CD4-positive, alpha-beta T cell treated with Interleukin-17A for 1 hour (primary cell): ENCODE results near the gene TRMT2A.

Source experiments
- DNase-seq: peaks from one replicate; pipeline ENCODE4 v3.0.0-alpha.2; 2020

TRMT2A gene

GRCh38 chr22:20133930-20134549 is 17.0 kb upstream of the TRMT2A start:
- DNase-seq, result no peak

DNA sequence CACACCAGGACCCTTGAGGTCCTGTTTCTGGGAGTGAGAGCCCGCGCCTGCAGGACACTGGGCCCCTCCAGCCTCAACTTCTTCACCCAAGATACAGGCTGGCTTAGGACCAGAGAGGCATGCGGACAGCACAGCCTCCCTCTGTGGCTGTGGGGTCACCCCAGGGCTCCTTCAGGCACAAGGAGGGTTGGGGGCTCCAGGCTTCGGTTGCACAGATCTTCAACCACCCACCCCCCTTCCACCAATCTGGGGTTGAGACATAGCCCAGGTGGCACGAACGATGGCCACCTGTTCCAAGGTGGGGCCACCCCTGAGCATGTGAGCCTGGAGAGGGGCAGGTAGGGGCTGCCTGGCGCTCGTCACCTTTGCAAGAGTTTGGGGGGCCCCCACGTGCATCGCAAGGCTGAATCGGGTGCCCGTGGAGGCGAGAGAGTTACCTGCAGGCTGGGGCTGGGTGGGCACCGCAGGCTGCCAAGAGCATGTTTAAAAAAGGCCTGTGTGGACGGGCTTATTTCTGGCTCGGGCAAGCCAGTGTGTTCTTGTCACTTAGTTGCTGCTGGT is 15.7 kb upstream of the TRMT2A start:
- DNase-seq, result no peak

- peak; percentile 20 for DNase-seq
Observed at GRCh38 chr22:20131859-20132685, 15.0 kb upstream of the TRMT2A start.

DNA sequence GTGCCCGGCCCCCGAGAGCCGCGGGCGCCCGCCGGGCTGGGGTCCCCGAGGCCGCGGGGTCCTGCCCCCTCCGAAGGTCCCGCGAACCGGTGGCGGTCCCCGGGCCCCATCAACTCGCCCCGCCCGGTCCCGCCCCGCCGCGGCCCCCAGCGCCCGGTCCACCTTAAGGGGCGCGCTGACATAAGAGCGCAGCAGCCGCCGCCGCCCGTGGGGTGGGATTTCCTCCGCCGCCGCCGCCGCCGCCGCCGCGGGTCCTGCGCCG is 14.5 kb upstream of the TRMT2A start, which contains the start of gene ZDHHC8:
Gene ZDHHC8 (plus strand): TSS at position 208 of the 262 bp plus-strand sequence. CDS start 144 bp downstream, outside the sequence.
- peak; percentile 45 for DNase-seq

DNA sequence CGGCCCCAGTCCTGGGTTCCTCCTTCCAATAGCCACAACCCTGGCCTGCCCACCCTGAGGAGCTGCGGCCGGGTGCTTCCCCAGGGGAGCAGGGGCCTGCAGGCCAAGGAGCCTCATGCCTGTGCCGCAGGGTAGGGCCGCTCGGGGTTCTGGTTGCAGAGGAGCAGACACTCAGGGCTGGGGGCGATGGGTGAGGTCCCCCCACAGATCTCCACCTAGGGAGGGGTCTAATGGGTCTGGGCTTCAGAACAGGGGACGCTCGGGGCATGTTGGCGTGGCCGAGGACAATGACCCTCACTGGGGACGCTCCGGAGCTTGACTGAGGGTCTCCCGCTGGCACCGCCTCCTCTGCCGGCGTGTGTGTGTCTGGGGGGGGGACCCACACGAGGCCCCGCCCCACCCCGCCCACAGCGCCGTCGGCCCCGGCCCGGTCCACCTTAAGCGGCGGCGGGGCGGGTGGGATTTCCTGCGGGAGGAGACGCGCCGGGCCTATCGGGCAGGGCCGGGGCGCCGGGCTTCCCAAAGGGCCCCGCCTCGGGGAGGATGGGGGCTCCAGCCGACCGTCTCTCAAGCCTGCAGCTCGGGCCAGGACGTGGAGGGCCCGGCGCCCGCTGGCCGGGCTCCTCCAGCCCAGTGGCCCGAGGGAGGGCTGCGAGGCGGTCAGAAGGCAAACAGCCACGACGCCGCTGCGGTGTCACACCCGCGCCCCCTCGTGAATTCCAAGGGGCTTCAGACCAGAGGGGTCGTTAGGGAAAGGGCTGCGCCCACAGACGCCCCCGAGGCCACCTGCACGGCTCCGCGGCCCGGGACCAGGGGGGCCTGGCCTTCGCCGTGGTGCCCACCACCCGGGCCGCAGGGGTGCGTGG is 13.9 kb upstream of the TRMT2A start:
- DNase-seq, result peak; percentile 80

DNA sequence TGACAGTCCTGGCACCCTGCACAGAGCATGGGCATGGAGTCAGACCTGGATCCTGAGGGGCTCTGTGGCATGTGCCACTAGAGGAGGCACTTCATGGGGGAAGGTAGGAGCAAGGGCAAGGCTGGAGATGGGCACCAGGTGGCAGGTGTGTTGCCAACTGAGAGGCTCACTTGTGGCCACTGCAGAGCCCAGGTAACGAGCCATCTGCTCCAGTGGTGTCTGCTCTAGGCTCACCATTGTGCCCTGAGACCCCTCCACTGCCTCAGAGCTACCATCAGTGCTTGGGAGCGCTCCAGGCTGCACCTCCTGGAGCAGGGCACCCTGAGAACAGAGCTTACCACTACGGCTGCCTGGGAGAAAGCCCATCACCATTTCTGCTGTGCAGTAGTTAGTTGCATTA is 13.3 kb upstream of the TRMT2A start:
- peak; percentile 28 for DNase-seq

GRCh38 chr22:20129747-20130014 is 12.7 kb upstream of the TRMT2A start:
- no peak for DNase-seq

- DNase-seq, result peak; percentile 68
Observed at GRCh38 chr22:20128902-20129746, 12.1 kb upstream of the TRMT2A start.

- DNase-seq, result no peak
Observed at GRCh38 chr22:20128619-20128901, 11.5 kb upstream of the TRMT2A start.

GRCh38 chr22:20127869-20128618 is 11.0 kb upstream of the TRMT2A start:
- no peak for DNase-seq

DNA sequence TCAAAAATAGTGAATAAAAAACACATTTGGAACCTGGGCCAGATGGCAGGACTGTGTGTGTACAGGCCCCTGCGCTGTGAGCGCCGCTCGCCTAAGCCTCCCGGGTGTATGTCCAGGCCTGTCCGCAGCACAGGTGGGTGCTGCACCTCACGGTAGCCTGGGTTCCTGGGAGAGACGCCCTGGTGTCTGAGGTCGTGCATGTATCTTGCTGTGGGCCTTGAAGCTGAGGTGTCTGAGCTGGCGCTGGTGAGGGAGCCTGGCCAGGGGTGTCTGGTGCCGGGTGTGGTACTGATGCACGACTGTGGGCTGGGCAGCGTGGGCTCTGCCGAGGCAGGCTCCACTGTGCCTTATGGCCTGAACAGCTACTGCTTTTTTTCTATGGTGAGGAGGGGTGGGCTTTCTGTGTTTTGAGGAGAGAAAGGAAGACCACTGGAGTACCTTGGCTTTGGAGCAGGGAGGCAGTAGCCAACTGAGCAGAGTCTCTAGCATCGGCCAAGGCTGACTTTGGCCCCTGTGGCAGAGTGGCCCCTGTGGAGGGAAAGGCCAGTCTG is 10.4 kb upstream of the TRMT2A start:
- DNase-seq, result no peak

DNA sequence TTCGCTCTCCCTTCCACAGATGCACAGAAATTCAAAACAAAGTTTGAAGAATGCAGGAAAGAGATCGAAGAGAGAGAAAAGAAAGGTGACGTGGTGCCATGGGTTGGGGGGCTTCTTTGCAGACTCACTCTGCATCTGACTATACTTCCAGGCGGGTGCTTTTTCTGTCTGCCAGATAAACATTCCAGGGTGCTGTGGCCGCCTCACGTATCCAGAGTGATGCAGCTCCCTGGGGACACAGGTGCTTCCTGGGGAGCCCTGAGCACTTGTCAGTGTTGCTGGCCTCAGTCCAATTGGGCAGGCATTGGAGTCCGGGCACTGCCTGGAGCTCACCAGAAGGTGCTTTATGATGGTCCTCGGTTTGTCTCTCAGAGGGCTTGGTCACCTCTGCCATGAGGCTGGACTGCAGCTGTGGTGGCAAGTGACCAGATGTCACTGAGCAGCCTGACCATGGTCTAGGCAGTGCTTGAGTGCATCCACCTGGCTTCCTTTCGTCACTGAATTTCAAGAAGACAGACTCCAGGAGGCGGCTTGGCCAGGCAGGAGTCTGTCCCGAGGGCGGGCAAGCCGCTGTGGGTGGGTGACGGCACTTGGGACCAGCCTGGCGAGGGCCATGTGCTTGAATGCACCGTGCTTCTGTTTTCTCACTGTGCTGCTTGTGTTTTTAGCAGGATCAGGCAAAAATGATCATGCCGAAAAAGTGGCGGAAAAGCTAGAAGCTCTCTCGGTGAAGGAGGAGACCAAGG is 9.4 kb upstream of the TRMT2A start:
- DNase-seq, result no peak

- DNase-seq, result no peak
Observed at GRCh38 chr22:20125201-20126174, 8.5 kb upstream of the TRMT2A start.

- DNase-seq, result no peak
Observed at GRCh38 chr22:20124083-20124787, 7.2 kb upstream of the TRMT2A start.

DNA sequence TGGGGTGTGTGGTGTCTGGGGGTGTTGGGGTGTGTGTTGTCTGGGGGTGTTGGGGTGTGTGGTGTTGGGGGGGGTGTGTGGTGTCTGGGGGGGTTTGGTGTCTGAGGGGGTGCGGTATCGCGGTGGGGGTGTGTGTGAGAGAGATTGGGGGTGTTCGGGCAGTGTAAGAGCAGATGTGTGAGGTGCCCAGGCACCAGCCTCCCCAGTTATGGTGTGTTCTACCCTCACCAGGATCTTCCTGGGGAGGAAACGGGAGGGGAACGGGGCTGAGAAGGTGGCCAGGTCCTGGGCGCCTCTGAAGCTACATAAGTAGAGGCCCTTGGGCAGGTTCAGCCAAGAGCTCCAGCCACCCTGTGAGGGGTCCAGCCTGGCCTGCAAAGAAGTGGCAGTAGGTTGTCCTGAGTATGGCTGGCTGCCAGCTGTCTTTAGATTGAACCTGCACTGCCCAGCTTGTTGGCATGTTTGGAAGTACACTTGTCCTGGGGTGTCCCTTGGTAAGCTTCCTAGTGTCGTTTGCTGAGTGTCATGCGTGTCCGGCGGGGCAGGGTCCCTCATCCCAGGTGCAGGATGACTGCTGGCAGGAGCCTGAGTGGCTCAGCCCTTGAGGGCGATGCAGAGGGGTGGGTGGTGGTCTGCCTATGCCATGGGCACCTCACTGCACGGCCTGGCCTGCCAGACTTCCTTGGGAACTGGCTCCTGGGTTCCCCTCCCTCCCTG is 6.5 kb upstream of the TRMT2A start:
- DNase-seq, result no peak

- no peak for DNase-seq
Observed at GRCh38 chr22:20121856-20122415, 4.9 kb upstream of the TRMT2A start.

DNA sequence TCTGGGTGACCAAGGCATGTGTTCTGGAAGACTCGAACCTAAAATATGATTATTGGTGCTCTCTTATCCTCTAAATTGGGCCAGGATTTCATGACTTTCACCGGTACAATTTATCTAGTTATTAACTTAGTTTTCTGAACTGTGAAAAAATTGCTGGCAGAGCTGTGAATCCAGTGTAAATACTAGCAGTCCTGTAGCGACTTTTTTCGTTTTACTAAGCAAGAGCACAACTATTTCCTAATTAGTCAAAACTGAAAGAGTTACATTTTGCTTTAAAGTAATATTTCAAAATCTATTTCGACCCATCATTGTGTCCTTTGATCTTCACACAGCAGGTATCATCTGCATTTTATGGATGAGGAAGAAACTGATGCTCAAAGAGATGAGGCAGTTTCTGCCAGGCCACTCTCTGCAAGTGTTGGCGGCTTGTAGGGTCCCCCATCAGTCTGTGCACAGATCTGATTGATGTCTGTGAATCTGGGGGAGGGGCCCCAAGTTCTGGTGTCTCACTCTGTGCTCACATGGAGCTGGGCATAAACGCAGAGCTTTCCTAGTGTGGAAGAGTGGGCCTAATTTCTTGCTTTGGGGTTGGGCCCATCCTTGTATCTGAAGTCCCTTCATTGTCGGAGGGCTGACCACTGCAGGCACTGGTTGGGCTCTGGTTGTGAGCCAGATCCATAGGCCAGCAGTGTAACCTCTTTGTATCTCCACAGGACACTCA is 1.4 kb upstream of the TRMT2A start:
- no peak for DNase-seq
